Stimulated activated naive CD8-positive, alpha-beta T cell treated with anti-CD3 and anti-CD28 coated beads, Interleukin-15, amount 100 ng/mL, for 72 hours (primary cell): ENCODE results near the gene PANK4.

Experiments
- ATAC-seq: fragments of 150-1000 bp; cut with Tn5 transposase; 2 replicates; pipeline ENCODE4 v1.10.0; 2021; ENCODE audit warnings: mild to moderate bottlenecking, moderate library complexity
- DNase-seq, 2 donors: peaks; one replicate each; pipeline ENCODE4 v3.0.0; 2021 to 2022
- H3K27ac Mint-ChIP-seq, 2 donors: one replicate each; pipeline ENCODE4 v1.8.0; 2022; ENCODE audit warnings: mild to moderate bottlenecking in 2 of 2, mixed read lengths in 2 of 2, moderate library complexity in 2 of 2
- H3K27me3 Mint-ChIP-seq: one replicate; pipeline ENCODE4 v1.8.0; 2022; ENCODE audit warnings: mixed read lengths
- H3K4me1 Mint-ChIP-seq: one replicate; pipeline ENCODE4 v1.8.0; 2022; ENCODE audit warnings: mild to moderate bottlenecking, mixed read lengths
- H3K4me3 Mint-ChIP-seq, 2 donors: one replicate each; pipeline ENCODE4 v1.8.0; 2022; ENCODE audit warnings: mild to moderate bottlenecking in 2 of 2, mixed read lengths in 2 of 2, moderate library complexity in 1 of 2
- H3K9me3 Mint-ChIP-seq, 2 donors: one replicate each; pipeline ENCODE4 v1.8.0; 2022; ENCODE audit warnings: mixed read lengths in 2 of 2

PANK4 gene

DNA sequence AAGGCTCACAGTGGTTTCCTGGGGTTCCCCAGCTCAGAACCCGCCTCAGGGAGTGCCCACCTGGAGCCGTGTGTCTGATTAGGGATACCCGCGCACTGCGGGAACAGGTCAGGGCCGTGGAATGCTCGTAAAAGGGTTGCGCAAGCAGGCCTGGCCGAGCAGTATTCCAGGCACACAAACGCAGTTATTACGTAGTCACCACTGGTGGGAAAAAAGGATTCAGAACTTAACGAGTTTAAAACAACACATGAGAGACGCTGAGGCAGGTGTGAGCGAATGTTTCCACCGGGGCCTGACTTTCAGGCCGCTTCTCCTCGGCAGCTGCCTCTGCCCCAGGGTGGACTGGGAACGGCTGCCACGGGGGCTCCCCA is 32.1 kb downstream of the PANK4 start:
- Mint-ChIP-seq H3K27ac (peak overlapping the region in 1 of 2 donors; percentile 4), H3K4me1 (peaks cover 58% of the 10 kb centered on the region), H3K27me3 (no peaks in the 10 kb centered on the region), H3K9me3 (peaks cover 0 to 2% of the 10 kb centered on the region in 2 donors), H3K4me3 (no peak overlapping the region)
- DNase-seq (no peak), ATAC-seq (no peak)

DNA sequence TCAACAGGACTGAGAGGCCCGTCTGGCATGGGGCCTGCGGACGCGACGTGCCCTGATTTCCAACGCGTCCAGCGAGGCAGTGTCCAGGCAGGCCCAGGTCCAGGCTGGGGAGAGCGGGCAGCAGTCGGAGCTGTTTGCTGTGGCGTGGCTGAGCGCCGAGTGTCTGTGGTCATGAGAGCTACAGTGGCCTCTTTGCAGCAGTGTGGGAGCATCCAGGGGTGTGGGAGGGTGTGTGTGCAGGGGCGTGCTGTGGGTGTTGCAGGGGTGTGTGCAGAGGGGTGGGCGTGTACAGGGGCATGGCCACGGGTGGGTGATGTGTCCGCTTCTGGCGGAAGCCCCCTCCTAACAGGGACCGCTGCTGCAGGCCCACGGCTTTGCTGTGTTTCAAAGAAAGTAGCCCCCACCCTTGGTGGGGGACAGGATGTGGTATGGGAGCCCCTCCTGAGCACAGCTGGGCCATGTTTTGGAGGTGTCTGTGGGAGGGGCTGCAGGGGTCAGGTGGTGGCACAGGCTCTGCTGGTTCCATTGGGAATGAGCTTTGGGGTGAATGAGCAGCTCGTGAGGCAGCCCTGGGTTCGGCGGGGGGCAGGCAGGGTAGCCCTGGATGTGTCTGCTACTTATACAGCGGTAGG is 32.6 kb downstream of the PANK4 start:
- ATAC-seq (no peak), DNase-seq (no peak)
- H3K4me1 Mint-ChIP-seq, result peaks cover 53% of the 10 kb centered on the region
- peak overlapping the region in 1 of 2 donors; percentile 47 for H3K4me3 Mint-ChIP-seq
- H3K27me3 Mint-ChIP-seq, result no peaks in the 10 kb centered on the region
- peaks cover 3 to 7% of the 10 kb centered on the region in 2 donors for H3K9me3 Mint-ChIP-seq
- H3K27ac Mint-ChIP-seq, result peak overlapping the region; percentile 4 to 49

- Mint-ChIP-seq H3K27me3 (no peaks in the 10 kb centered on the region), H3K9me3 (peaks cover 8 to 13% of the 10 kb centered on the region in 2 donors), H3K27ac (peak overlapping the region in 1 of 2 donors; percentile 49), H3K4me3 (peak overlapping the region in 1 of 2 donors; percentile 47), H3K4me1 (peaks cover 53% of the 10 kb centered on the region)
- ATAC-seq, result no peak
- DNase-seq, result no peak
Measured at GRCh38 chr1:2493218-2493617, 33.2 kb downstream of the PANK4 start.

DNA sequence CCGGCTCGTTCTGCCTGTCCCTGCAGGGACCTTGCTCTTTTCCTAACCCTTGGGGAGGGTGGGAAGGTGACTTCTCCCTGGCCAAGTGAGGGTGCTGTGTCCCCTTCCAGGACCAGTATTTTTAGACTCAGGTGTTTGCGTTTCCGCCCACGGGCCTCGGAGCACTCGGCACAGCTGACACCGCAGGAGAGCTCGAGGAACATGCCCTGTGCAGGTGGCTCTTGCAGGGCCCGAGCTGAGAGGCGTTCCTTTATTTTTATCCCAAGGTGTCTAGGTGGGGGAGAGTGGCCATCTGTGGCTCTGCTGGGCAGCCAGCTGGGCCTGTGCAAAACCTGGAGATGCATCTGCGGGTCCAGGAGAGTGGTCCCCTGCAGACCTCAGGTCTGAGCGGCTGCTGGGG is 34.3 kb downstream of the PANK4 start:
- peaks cover 8 to 23% of the 10 kb centered on the region in 2 donors for H3K9me3 Mint-ChIP-seq
- H3K4me3 Mint-ChIP-seq, result no peak overlapping the region
- H3K27ac Mint-ChIP-seq, result no peak overlapping the region
- peaks cover 53% of the 10 kb centered on the region for H3K4me1 Mint-ChIP-seq
- DNase-seq, result no peak
- H3K27me3 Mint-ChIP-seq, result no peaks in the 10 kb centered on the region
- ATAC-seq, result no peak

- no peaks in the 10 kb centered on the region for H3K27me3 Mint-ChIP-seq
- H3K4me3 Mint-ChIP-seq, result no peak overlapping the region
- H3K4me1 Mint-ChIP-seq, result peaks cover 33% of the 10 kb centered on the region
- ATAC-seq (no peak), DNase-seq (no peak)
- peaks cover 8 to 23% of the 10 kb centered on the region in 2 donors for H3K9me3 Mint-ChIP-seq
- no peak overlapping the region for H3K27ac Mint-ChIP-seq
Measured at GRCh38 chr1:2489615-2490014, 36.8 kb downstream of the PANK4 start.

DNA sequence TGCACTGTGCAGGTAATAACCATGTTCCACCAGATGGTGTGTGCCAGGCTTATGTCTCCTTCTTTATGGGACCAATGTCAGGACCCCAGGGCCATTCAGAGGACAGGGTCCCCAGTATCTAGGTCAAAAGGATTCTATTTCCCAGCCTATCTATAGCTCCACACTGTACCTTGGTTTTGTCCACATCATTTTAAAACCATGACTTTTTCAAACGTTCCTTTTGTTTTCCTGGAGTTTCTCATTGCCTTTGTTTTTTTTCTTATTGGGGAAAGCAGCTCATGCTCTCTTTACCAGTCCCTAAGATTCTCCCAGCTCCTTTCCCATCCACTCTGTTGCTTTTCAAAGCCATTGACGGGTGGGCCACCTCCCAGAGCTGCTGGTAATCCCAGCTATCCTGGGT is 37.7 kb downstream of the PANK4 start:
- DNase-seq (no peak), ATAC-seq (no peak)
- no peak overlapping the region for H3K27ac Mint-ChIP-seq
- peaks cover 24% of the 10 kb centered on the region for H3K4me1 Mint-ChIP-seq
- no peak overlapping the region for H3K4me3 Mint-ChIP-seq
- peaks cover 8 to 23% of the 10 kb centered on the region in 2 donors for H3K9me3 Mint-ChIP-seq
- H3K27me3 Mint-ChIP-seq, result no peaks in the 10 kb centered on the region

- no peak for DNase-seq
- Mint-ChIP-seq H3K27ac (no peak overlapping the region), H3K27me3 (no peaks in the 10 kb centered on the region), H3K4me3 (no peak overlapping the region), H3K4me1 (peaks cover 3% of the 10 kb centered on the region), H3K9me3 (peaks cover 8 to 23% of the 10 kb centered on the region in 2 donors)
- no peak for ATAC-seq
Measured at GRCh38 chr1:2486558-2486957, 39.8 kb downstream of the PANK4 start.

DNA sequence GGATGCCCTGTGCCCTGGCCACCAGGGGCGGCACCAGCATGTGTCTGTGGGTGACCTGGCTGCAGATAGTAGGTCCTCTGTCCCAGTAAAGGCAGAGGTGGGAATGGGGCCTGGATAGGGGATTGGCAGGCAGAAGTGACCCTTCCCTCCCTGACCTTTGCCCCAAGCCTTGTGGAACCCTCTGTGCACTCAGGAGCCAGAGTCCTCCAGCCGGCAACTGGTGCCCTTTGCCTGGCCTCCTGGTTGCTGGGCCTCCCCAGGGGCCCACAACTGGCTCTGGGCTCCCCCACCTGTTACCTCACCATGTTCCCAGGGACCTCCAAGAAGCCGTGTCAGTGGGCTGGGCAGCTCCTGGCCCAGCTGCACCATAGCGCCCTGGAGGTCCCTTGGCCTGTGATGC is 40.4 kb downstream of the PANK4 start:
- no peak for DNase-seq
- Mint-ChIP-seq H3K27ac (no peak overlapping the region), H3K4me3 (no peak overlapping the region), H3K9me3 (peaks cover 8 to 23% of the 10 kb centered on the region in 2 donors), H3K4me1 (no peaks in the 10 kb centered on the region), H3K27me3 (no peaks in the 10 kb centered on the region)
- no peak for ATAC-seq

DNA sequence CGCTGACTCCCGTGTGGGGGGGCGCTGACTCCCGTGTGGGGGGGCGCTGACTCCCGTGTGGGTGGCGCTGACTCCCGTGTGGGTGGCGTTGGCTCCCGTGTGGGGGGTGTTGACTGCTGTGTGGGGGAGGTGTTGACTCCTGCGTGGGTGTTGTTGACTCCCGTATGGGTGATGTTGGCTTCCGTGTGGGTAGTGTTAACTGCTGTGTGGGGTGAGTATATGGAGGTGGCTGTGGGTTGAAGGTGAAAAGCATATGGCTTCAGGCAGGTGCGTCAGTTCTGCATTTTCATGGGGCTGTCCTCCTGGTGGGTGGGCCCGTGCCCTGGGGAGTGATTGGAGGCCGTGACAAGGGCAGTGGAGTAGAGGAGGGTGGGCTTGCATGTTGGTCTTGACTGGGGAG is 42.4 kb downstream of the PANK4 start:
- no peaks in the 10 kb centered on the region for H3K4me1 Mint-ChIP-seq
- DNase-seq (no peak), ATAC-seq (no peak)
- peaks cover 6 to 17% of the 10 kb centered on the region in 2 donors for H3K9me3 Mint-ChIP-seq
- H3K27me3 Mint-ChIP-seq, result no peaks in the 10 kb centered on the region
- peak overlapping the region in 1 of 2 donors; percentile 46 for H3K27ac Mint-ChIP-seq
- no peak overlapping the region for H3K4me3 Mint-ChIP-seq

DNA sequence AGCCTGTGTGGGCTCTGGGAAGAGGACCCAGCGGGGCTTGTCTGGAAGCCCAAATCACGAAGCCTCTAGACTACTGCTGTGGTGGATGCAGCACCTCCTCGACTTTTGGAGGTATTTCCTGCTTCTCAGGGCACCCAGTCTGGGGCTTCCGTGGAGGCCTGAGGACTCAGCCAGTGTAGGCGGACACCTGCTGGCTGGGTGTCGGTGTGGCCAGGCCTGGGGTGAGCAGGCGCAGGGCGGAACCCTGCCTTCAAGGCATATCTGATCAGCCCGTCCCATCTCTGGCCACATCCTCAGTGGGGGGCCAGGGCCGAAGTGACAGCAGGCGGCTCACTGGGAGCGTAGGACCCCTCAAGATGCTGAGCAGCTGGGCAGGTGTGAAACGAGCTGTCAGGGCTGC is 43.4 kb downstream of the PANK4 start:
- Mint-ChIP-seq H3K4me1 (no peaks in the 10 kb centered on the region), H3K4me3 (no peak overlapping the region), H3K27me3 (no peaks in the 10 kb centered on the region), H3K9me3 (peaks cover 0 to 7% of the 10 kb centered on the region in 2 donors), H3K27ac (no peak overlapping the region)
- DNase-seq (no peak), ATAC-seq (no peak)

- ATAC-seq (peak; percentile 2), DNase-seq (no peak)
- H3K9me3 Mint-ChIP-seq, result peaks cover 0 to 3% of the 10 kb centered on the region in 2 donors
- no peak overlapping the region for H3K4me3 Mint-ChIP-seq
- no peaks in the 10 kb centered on the region for H3K27me3 Mint-ChIP-seq
- no peaks in the 10 kb centered on the region for H3K4me1 Mint-ChIP-seq
- H3K27ac Mint-ChIP-seq, result no peak overlapping the region
Measured at GRCh38 chr1:2482588-2482987, 43.8 kb downstream of the PANK4 start.

DNA sequence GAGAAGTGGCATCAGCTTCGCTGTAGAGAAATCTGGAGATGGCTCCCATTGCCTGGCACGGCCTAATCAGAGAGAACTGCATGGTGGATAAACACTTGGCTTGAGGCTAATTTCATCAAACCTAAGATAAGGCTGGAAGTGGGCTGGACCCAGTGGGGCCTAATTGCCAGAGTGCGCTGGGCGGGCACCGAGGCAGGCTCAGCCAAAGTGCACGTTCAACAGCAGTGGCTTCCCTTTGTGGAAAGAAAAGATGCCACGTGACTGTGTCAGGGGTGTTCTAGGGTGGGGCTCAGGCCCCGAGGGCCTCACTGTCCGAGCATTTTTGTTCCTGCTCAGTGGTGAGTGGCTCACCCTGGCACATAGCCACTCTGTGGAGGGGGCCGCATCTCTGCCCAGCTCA is 44.5 kb downstream of the PANK4 start:
- no peak overlapping the region for H3K27ac Mint-ChIP-seq

GRCh38 chr1:2480986-2481364 is 45.4 kb downstream of the PANK4 start:
- H3K4me3 Mint-ChIP-seq, result no peak overlapping the region
- ATAC-seq, result no peak
- no peaks in the 10 kb centered on the region for H3K27me3 Mint-ChIP-seq
- no peak for DNase-seq
- H3K9me3 Mint-ChIP-seq, result no peaks in the 10 kb centered on the region
- H3K4me1 Mint-ChIP-seq, result no peaks in the 10 kb centered on the region
- H3K27ac Mint-ChIP-seq, result peak overlapping the region in 1 of 2 donors; percentile 42

More for the DNA sequence above, 44.5 kb downstream of the PANK4 start:
- Mint-ChIP-seq H3K4me1 (no peaks in the 10 kb centered on the region), H3K4me3 (no peak overlapping the region), H3K27me3 (no peaks in the 10 kb centered on the region), H3K9me3 (no peaks in the 10 kb centered on the region)
- no peak for ATAC-seq
- no peak for DNase-seq

GRCh38 chr1:2480236-2480985 is 46.0 kb downstream of the PANK4 start:
- ATAC-seq (no peak), DNase-seq (no peak)
- no peaks in the 10 kb centered on the region for H3K4me1 Mint-ChIP-seq
- no peak overlapping the region for H3K27ac Mint-ChIP-seq
- H3K27me3 Mint-ChIP-seq, result no peaks in the 10 kb centered on the region
- no peak overlapping the region for H3K4me3 Mint-ChIP-seq
- H3K9me3 Mint-ChIP-seq, result no peaks in the 10 kb centered on the region

- ATAC-seq (no peak), DNase-seq (no peak)
- Mint-ChIP-seq H3K27ac (no peak overlapping the region), H3K27me3 (no peaks in the 10 kb centered on the region), H3K9me3 (no peaks in the 10 kb centered on the region), H3K4me1 (no peaks in the 10 kb centered on the region), H3K4me3 (no peak overlapping the region)
Measured at GRCh38 chr1:2479618-2480017, 46.8 kb downstream of the PANK4 start.

GRCh38 chr1:2479186-2479585 is 47.2 kb downstream of the PANK4 start:
- H3K4me1 Mint-ChIP-seq, result no peaks in the 10 kb centered on the region
- H3K27ac Mint-ChIP-seq, result no peak overlapping the region
- ATAC-seq, result no peak
- H3K4me3 Mint-ChIP-seq, result no peak overlapping the region
- no peak for DNase-seq
- H3K27me3 Mint-ChIP-seq, result no peaks in the 10 kb centered on the region
- no peaks in the 10 kb centered on the region for H3K9me3 Mint-ChIP-seq
